WI38 (cell line): ENCODE measurements around the gene ATXN7L1.

ENCODE experiments used
- H3K4me3 ChIP-seq: 2 replicates; pipeline ENCODE4 v1.5.1; 2011; ENCODE audit warnings: low read depth, mild to moderate bottlenecking, control low read depth, low read length
- CTCF ChIP-seq: IDR thresholded peaks from 2 replicates; pipeline ENCODE4 v1.5.1; 2012; ENCODE audit warnings: low read depth, mild to moderate bottlenecking, control low read depth, low read length

Gene ATXN7L1

GRCh38 chr7:105826143-105826542 is 50.3 kb downstream of the ATXN7L1 start:
- no peak for TF ChIP-seq CTCF
- H3K4me3 ChIP-seq: no peak overlapping the region

- H3K4me3 ChIP-seq: no peak overlapping the region
- no peak for TF ChIP-seq CTCF
These were observed 51.0 kb downstream of the ATXN7L1 start for GRCh38 chr7:105825371-105825770.

GRCh38 chr7:105822806-105823205 is 53.6 kb downstream of the ATXN7L1 start:
- TF ChIP-seq CTCF: no peak

GRCh38 chr7:105821527-105821926 is 54.9 kb downstream of the ATXN7L1 start:
- H3K4me3 ChIP-seq: no peak overlapping the region
- no peak for TF ChIP-seq CTCF

More at GRCh38 chr7:105822806-105823205, 53.6 kb downstream of the ATXN7L1 start:
- no peak overlapping the region for H3K4me3 ChIP-seq

- no peak for TF ChIP-seq CTCF
- no peak overlapping the region for H3K4me3 ChIP-seq
These were observed 55.9 kb downstream of the ATXN7L1 start for GRCh38 chr7:105820363-105821066.

- TF ChIP-seq CTCF: no peak
- H3K4me3 ChIP-seq: no peak overlapping the region
These were observed 56.8 kb downstream of the ATXN7L1 start for GRCh38 chr7:105819559-105819958.

GRCh38 chr7:105816954-105817615 is 59.3 kb downstream of the ATXN7L1 start:
- no peak for TF ChIP-seq CTCF
- no peak overlapping the region for H3K4me3 ChIP-seq
